ENCODE measurements around the gene SLC6A1.

Gene SLC6A1

DNA sequence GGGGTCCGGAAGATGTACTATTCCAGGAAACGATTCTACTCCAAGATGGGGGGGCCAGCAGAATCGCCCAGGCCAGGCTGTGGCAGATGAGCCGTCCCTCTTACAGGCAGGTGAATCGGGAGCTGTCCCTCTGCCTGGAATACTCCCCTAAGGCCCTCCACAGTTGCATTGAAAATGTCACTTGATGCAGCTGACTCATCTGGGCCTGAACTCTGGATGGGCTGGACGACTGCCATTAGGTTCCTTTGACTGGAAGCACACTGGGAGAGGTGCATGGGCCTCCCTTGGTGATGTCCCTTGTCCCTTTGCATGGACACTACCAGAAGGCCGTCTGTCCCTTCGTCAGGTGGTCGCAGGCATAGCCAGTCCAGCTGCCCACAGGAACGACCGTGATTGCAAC is 92.1 kb downstream of the SLC6A1 start:
- Histone ChIP-seq H3K36me3 (ENCODE audit: control insufficient read depth in 5 of 5, insufficient read depth in 5 of 5, low read length in 5 of 5) (no peaks in the 10 kb centered on the region), H3K27ac (ENCODE audit: low read depth, low read length) (no peak overlapping the region), H3K27me3 (ENCODE audit: control insufficient read depth in 5 of 5, insufficient read depth in 4 of 5, low read length in 5 of 5) (peaks cover 0 to 2% (median 0%) of the 10 kb centered on the region in 5 donors), H3K9ac (ENCODE audit: low read length in 5 of 5) (no peak overlapping the region), H3K4me3 (ENCODE audit: low read depth in 1 of 5, low read length in 5 of 5) (no peak overlapping the region), H3K9me3 (ENCODE audit: control insufficient read depth in 5 of 5, low read length in 5 of 5) (no peaks in the 10 kb centered on the region), H3K4me1 (ENCODE audit: control insufficient read depth in 5 of 5, insufficient read depth in 5 of 5, low read length in 5 of 5) (peaks cover 0 to 10% (median 0%) of the 10 kb centered on the region in 5 donors)

DNA sequence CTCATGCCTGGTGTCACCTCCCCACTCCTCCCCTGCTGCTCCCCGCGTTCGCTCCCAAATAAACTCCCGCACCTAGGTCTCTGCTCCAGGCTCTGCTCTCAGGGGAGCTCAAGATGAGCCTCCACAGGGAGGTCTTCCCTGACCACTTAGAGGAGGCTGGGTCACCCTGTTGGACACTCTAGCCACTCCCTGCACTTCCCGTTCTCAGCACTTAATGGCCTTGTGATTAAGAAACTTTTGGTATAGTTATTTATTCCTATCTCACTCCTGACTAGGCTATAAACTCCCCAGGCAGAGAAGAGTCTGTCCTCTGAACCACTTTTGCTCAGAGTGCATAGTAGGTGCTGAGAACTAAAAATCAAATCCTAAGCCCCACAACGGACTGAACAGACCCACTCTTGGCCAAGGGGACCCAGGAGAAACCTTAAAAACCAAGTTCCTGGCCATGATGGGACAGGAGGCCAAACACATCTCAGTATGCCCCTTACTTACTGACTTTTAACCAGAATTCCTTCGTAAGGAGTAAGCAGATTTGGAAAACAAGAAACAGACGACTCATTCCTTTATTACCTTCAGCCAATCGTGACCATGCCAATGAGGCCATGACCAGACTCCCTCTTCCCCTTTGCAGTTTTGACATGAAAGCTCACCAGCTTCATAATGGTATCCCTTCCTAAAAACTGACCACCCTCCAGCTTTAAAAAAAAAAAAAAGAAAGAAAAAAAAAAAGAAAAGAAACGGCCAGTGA is 92.7 kb downstream of the SLC6A1 start:
- Histone ChIP-seq H3K9ac (ENCODE audit: low read length in 5 of 5) (no peak overlapping the region), H3K9me3 (ENCODE audit: control insufficient read depth in 5 of 5, low read length in 5 of 5) (no peaks in the 10 kb centered on the region), H3K4me3 (ENCODE audit: low read depth in 1 of 5, low read length in 5 of 5) (no peak overlapping the region), H3K4me1 (ENCODE audit: control insufficient read depth in 5 of 5, insufficient read depth in 5 of 5, low read length in 5 of 5) (peaks cover 0 to 10% (median 0%) of the 10 kb centered on the region in 5 donors), H3K36me3 (ENCODE audit: control insufficient read depth in 5 of 5, insufficient read depth in 5 of 5, low read length in 5 of 5) (no peaks in the 10 kb centered on the region), H3K27me3 (ENCODE audit: control insufficient read depth in 5 of 5, insufficient read depth in 4 of 5, low read length in 5 of 5) (peaks cover 0 to 2% (median 0%) of the 10 kb centered on the region in 5 donors), H3K27ac (ENCODE audit: low read depth, low read length) (no peak overlapping the region)

DNA sequence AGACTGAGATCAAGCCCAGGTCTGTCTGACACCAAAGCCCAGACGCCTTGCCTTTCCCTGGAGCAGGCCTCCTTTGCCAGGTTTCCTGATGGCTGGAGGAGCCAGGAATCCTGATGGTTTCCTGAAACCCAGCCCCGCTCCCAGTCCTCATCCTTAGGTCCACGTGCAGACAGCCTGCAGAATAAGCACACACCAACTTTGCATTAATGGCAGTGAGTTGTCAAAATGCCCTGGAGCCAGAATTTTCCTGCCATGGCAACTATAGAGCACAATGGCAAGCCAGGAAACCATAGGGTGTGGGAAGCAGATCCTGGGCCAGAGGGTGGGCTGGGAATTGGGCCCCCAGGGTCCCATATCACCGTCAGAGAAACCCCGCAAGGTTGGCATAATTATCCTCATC is 94.3 kb downstream of the SLC6A1 start:
- H3K4me1 ChIP-seq (ENCODE audit: control insufficient read depth in 5 of 5, insufficient read depth in 5 of 5, low read length in 5 of 5) = peaks cover 0 to 19% (median 0%) of the 10 kb centered on the region in 5 donors
- no peak overlapping the region for H3K4me3 ChIP-seq (ENCODE audit: low read depth in 1 of 5, low read length in 5 of 5)
- H3K27ac ChIP-seq (ENCODE audit: low read depth, low read length) = no peak overlapping the region
- H3K9me3 ChIP-seq (ENCODE audit: control insufficient read depth in 5 of 5, low read length in 5 of 5) = no peaks in the 10 kb centered on the region
- H3K36me3 ChIP-seq (ENCODE audit: control insufficient read depth in 5 of 5, insufficient read depth in 5 of 5, low read length in 5 of 5) = no peaks in the 10 kb centered on the region
- H3K9ac ChIP-seq (ENCODE audit: low read length in 5 of 5) = no peak overlapping the region
- peaks cover 0 to 2% (median 0%) of the 10 kb centered on the region in 5 donors for H3K27me3 ChIP-seq (ENCODE audit: control insufficient read depth in 5 of 5, insufficient read depth in 4 of 5, low read length in 5 of 5)

DNA sequence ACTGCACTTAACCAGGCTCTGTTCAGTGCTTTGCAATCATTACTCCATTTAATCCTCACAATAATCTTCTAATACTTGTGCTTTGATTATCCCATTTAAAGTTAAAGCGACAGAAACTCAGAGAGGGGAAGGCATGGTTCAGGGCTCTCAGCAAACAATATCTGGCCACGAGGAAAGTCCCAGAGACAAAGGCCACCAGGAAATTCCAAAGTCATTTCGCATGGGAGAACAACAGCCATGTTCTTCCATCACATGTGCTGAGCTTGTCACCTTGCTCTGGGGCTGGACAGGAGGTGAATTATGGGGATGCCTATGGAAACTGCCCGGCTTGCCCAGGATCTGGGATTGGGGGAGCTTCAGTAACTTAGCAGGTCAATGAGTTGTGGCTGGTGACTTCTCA is 95.5 kb downstream of the SLC6A1 start:
- Histone ChIP-seq H3K9me3 (ENCODE audit: control insufficient read depth in 5 of 5, low read length in 5 of 5) (no peaks in the 10 kb centered on the region), H3K9ac (ENCODE audit: low read length in 5 of 5) (no peak overlapping the region), H3K4me1 (ENCODE audit: control insufficient read depth in 5 of 5, insufficient read depth in 5 of 5, low read length in 5 of 5) (peaks cover 0 to 29% (median 0%) of the 10 kb centered on the region in 5 donors), H3K36me3 (ENCODE audit: control insufficient read depth in 5 of 5, insufficient read depth in 5 of 5, low read length in 5 of 5) (no peaks in the 10 kb centered on the region), H3K4me3 (ENCODE audit: low read depth in 1 of 5, low read length in 5 of 5) (no peak overlapping the region), H3K27ac (ENCODE audit: low read depth, low read length) (no peak overlapping the region), H3K27me3 (ENCODE audit: control insufficient read depth in 5 of 5, insufficient read depth in 4 of 5, low read length in 5 of 5) (peaks cover 0 to 2% (median 0%) of the 10 kb centered on the region in 5 donors)

DNA sequence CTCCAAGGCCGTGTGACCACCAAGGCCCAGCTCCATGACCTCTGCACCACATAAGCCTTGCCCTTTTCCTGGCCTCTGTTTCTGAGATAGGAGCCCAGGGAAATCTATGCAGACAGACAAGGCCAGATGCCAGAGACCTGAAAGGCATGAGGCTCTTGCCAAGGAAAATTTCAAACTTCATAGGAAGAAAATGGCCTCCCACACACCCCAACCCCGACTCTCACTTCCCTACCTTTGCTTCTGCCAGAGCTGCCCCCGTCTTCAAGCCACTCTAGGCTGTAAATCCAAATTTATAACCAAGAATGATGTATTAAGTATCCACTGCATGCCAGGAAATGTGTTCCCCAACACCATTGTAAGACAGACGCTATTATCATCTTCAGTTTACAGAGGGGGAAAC is 96.3 kb downstream of the SLC6A1 start:
- Histone ChIP-seq H3K27me3 (ENCODE audit: control insufficient read depth in 5 of 5, insufficient read depth in 4 of 5, low read length in 5 of 5) (peaks cover 0 to 4% (median 2%) of the 10 kb centered on the region in 5 donors), H3K9ac (ENCODE audit: low read length in 5 of 5) (no peak overlapping the region), H3K9me3 (ENCODE audit: control insufficient read depth in 5 of 5, low read length in 5 of 5) (no peaks in the 10 kb centered on the region), H3K4me1 (ENCODE audit: control insufficient read depth in 5 of 5, insufficient read depth in 5 of 5, low read length in 5 of 5) (peaks cover 0 to 37% (median 0%) of the 10 kb centered on the region in 5 donors), H3K4me3 (ENCODE audit: low read depth in 1 of 5, low read length in 5 of 5) (no peak overlapping the region), H3K27ac (ENCODE audit: low read depth, low read length) (no peak overlapping the region), H3K36me3 (ENCODE audit: control insufficient read depth in 5 of 5, insufficient read depth in 5 of 5, low read length in 5 of 5) (no peaks in the 10 kb centered on the region)

All from subcutaneous abdominal adipose tissue (tissue), 5 donors.